GM12891 (cell line): ENCODE results near the gene ZNF407.

ENCODE experiments used
- POLR2A ChIP-seq: IDR thresholded peaks from 2 replicates; pipeline ENCODE4 v1.6.1; 2011; ENCODE audit warnings: low read depth, low read length, control low read depth
- POLR2AphosphoS5 ChIP-seq: IDR thresholded peaks from 2 replicates; pipeline ENCODE4 v1.6.1; 2011; ENCODE audit warnings: low read depth, low read length, control low read depth
- POU2F2 ChIP-seq: IDR thresholded peaks from 2 replicates; pipeline ENCODE4 v1.6.1; 2011; ENCODE audit warnings: low read depth, mild to moderate bottlenecking, control low read depth, low read length, moderate library complexity

DNA sequence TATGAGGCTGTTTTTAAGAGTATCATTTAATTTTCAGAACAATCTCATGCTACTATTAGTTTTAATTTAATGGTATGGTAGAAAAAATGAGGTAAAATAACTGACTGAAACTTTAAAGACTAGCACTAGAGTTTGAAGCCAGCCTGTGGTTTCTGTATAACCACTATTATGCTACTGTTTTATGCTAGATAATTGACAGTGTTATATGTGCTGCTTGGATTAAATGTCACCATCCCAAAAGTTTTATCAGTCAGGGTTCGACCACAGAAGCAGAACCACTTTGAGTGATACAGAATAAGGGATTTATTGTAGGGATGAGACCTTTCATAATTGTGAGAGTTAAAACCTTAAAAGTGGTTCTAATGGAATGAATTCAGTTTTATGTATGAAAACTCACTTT is 339.6 kb downstream of the ZNF407 start:
- TF ChIP-seq POLR2AphosphoS5: no peak
- TF ChIP-seq POLR2A: no peak
- no peak for TF ChIP-seq POU2F2
